GM23338 (cell line): ENCODE measurements around the gene TOLLIP. TPM values are rescaled to one million over a fixed set of nuclear protein-coding genes. Genes with fewer than 3 reads are reported as not detected.

Experiments
- ATAC-seq: fragments of 200-7000 bp; cut with Tn5 transposase; 3 replicates; pipeline ENCODE4 v1.9.1; 2020
- DNase-seq: peaks from one replicate; pipeline ENCODE4 v3.0.0-alpha.2; 2015; ENCODE audit warnings: low spot score
- H2AFZ ChIP-seq: fragments of 200-600 bp; sonication (generic); 2 replicates; pipeline ENCODE4 v1.8.0; 2016; ENCODE audit warnings: antibody characterized with exemption, mild to moderate bottlenecking, moderate library complexity
- H3F3A ChIP-seq: fragments of 200-600 bp; sonication (generic); replicated peaks from 2 replicates; pipeline ENCODE4 v1.8.0; 2017; ENCODE audit warnings: antibody characterized with exemption, mixed run types, low read depth
- H3K27ac ChIP-seq: fragments of 200-600 bp; sonication (generic); 2 replicates; pipeline ENCODE4 v1.6.1; 2016; ENCODE audit warnings: low read depth
- H3K27me3 ChIP-seq: fragments of 200-600 bp; sonication (generic); 2 replicates; pipeline ENCODE4 v1.8.0; 2016; ENCODE audit warnings: mild to moderate bottlenecking, mixed run types, moderate library complexity; ENCODE audit not compliant: insufficient read depth
- H3K36me3 ChIP-seq: fragments of 200-600 bp; sonication (generic); 2 replicates; pipeline ENCODE4 v1.8.0; 2016; ENCODE audit warnings: mild to moderate bottlenecking; ENCODE audit not compliant: insufficient read depth
- H3K4me1 ChIP-seq: fragments of 200-600 bp; sonication (generic); 2 replicates; pipeline ENCODE4 v1.8.0; 2016; ENCODE audit warnings: mild to moderate bottlenecking, moderate library complexity; ENCODE audit not compliant: insufficient read depth
- H3K4me2 ChIP-seq: fragments of 200-600 bp; sonication (generic); 2 replicates; pipeline ENCODE4 v1.7.1; 2017; ENCODE audit warnings: mixed run types
- H3K4me3 ChIP-seq: fragments of 200-600 bp; sonication (generic); 2 replicates; pipeline ENCODE4 v1.6.1; 2016; ENCODE audit warnings: mixed run types
- H3K79me2 ChIP-seq: fragments of 200-600 bp; sonication (generic); replicated peaks from 2 replicates; pipeline ENCODE4 v1.8.0; 2017; ENCODE audit warnings: mild to moderate bottlenecking; ENCODE audit not compliant: insufficient read depth
- H3K9me2 ChIP-seq: fragments of 200-600 bp; sonication (generic); 2 replicates; pipeline ENCODE4 v1.8.0; 2017; ENCODE audit not compliant: insufficient read depth
- H4K20me1 ChIP-seq: fragments of 200-600 bp; sonication (generic); replicated peaks from 2 replicates; pipeline ENCODE4 v1.8.0; 2017; ENCODE audit warnings: mild to moderate bottlenecking; ENCODE audit not compliant: insufficient read depth
- H3K27ac Mint-ChIP-seq: 2 replicates; pipeline ENCODE4 v1.8.0; 2020; ENCODE audit warnings: inconsistent platforms, mild to moderate bottlenecking, moderate library complexity, mixed read lengths
- H3K27me3 Mint-ChIP-seq: 3 replicates; pipeline ENCODE4 v1.8.0; 2022; ENCODE audit warnings: low read depth, mild to moderate bottlenecking, moderate library complexity, mixed read lengths, inconsistent platforms; ENCODE audit not compliant: insufficient read depth, poor library complexity
- H3K36me3 Mint-ChIP-seq: 3 replicates; pipeline ENCODE4 v1.8.0; 2021; ENCODE audit warnings: low read depth, mild to moderate bottlenecking, inconsistent platforms, moderate library complexity, mixed read lengths
- H3K4me1 Mint-ChIP-seq: 3 replicates; pipeline ENCODE4 v1.8.0; 2020; ENCODE audit warnings: mild to moderate bottlenecking, inconsistent platforms, mixed read lengths
- H3K4me3 Mint-ChIP-seq: 3 replicates; pipeline ENCODE4 v1.8.0; 2021; ENCODE audit warnings: moderate library complexity, mild to moderate bottlenecking, inconsistent platforms, mixed read lengths
- H3K9me3 Mint-ChIP-seq: 3 replicates; pipeline ENCODE4 v1.8.0; 2020; ENCODE audit warnings: moderate library complexity, mild to moderate bottlenecking, inconsistent platforms, mixed read lengths
- CTCF ChIP-seq, 2 experiments: fragments of 200-600 bp in 1 of 2; sonication (generic) in 1 of 2; conservative IDR thresholded peaks; 2 replicates each; pipeline versions ENCODE4 v1.5.1 to v1.6.1; 2016 to 2017; ENCODE audit warnings: antibody characterized with exemption in 2 of 2, low read depth in 2 of 2, mild to moderate bottlenecking in 2 of 2, moderate library complexity in 1 of 2
- ETS1 ChIP-seq: IDR thresholded peaks from 2 replicates; pipeline ENCODE4 v1.6.1; 2016; ENCODE audit warnings: antibody characterized with exemption
- EZH2 ChIP-seq: fragments of 200-600 bp; sonication (generic); IDR thresholded peaks from one replicate; pipeline ENCODE4 v1.8.0; 2017; ENCODE audit warnings: antibody characterized with exemption, mild to moderate bottlenecking, low read depth; ENCODE audit not compliant: unreplicated experiment
- EZH2phosphoT487 ChIP-seq: fragments of 200-600 bp; sonication (generic); IDR thresholded peaks from one replicate; pipeline ENCODE4 v1.8.1; 2018; ENCODE audit warnings: antibody characterized with exemption; ENCODE audit not compliant: unreplicated experiment
- JUNB ChIP-seq: IDR thresholded peaks from one replicate; pipeline ENCODE4 v1.6.1; 2016; ENCODE audit warnings: antibody characterized with exemption; ENCODE audit not compliant: unreplicated experiment
- POLR2AphosphoS5 ChIP-seq: IDR thresholded peaks from 2 replicates; pipeline ENCODE4 v1.6.1; 2016; ENCODE audit warnings: antibody characterized with exemption, low read depth
- STAT1 ChIP-seq: IDR thresholded peaks from one replicate; pipeline ENCODE4 v1.6.1; 2016; ENCODE audit warnings: antibody characterized with exemption; ENCODE audit not compliant: unreplicated experiment
- ZNF114 ChIP-seq: fragments of 250-450 bp; sonication (Bioruptor Pico); IDR thresholded peaks from 2 replicates; pipeline ENCODE4 v1.5.0; 2020; ENCODE audit warnings: mild to moderate bottlenecking, moderate library complexity
- ZNF331 ChIP-seq: fragments of 250-450 bp; sonication (Bioruptor Pico); IDR thresholded peaks from 2 replicates; pipeline ENCODE4 v1.5.0; 2020; ENCODE audit warnings: low read depth, mild to moderate bottlenecking, moderate library complexity
- ZNF462 ChIP-seq: fragments of 250-450 bp; sonication (Bioruptor Pico); IDR thresholded peaks from 2 replicates; pipeline ENCODE4 v1.5.0; 2020; ENCODE audit warnings: mild to moderate bottlenecking, moderate library complexity
- polyA plus RNA-seq: library from polyadenylated mRNA; unstranded; fragments of >200 nt; fragmentation: Nextera tagmentation; extraction: Ambion mirVana; gene quantifications from 2 replicates; pipeline ENCODE4 v1.2.1, GENCODE V29; 2016
- total RNA-seq: library from RNA; depleted of rRNA; stranded (reverse); fragments of >200 nt; shearing (Covaris generic); gene quantifications from 2 replicates; pipeline ENCODE4 v1.2.3, GENCODE V29; 2014

The TOLLIP gene
- total and polyA plus RNA-seq, 2 experiments from 2014 or later: 13.5 to 18.0 TPM

GRCh38 chr11:1356007-1356435 lies 46.6 kb upstream of the TOLLIP start:
- peaks cover 3% of the 10 kb centered on the region; the same call in 2 of the 3 replicates for H3K4me1 Mint-ChIP-seq
- H3K79me2 ChIP-seq: no peaks in the 10 kb centered on the region
- TF ChIP-seq ZNF114 (CRISPR knock-in tag): no peak
- TF ChIP-seq EZH2: no peak
- TF ChIP-seq ETS1: no peak
- no peak for TF ChIP-seq STAT1
- no peak for TF ChIP-seq ZNF331 (CRISPR knock-in tag)
- no peak for TF ChIP-seq CTCF (conservative IDR thresholded peaks at IDR 0.05; ENCODE audit: low read depth in 2 of 2)
- TF ChIP-seq JUNB: no peak
- TF ChIP-seq EZH2phosphoT487: no peak
- no peak for TF ChIP-seq POLR2AphosphoS5
- TF ChIP-seq ZNF462: no peak
- no peak overlapping the region for H3K27ac Mint-ChIP-seq
- peaks cover 8% of the 10 kb centered on the region; the same call in 1 of the 3 replicates for H3K9me3 Mint-ChIP-seq
- no peak overlapping the region for H3K4me3 Mint-ChIP-seq
- no peak overlapping the region for H3K4me3 ChIP-seq
- no peaks in the 10 kb centered on the region for H3K36me3 ChIP-seq
- no peaks in the 10 kb centered on the region for H3K4me1 ChIP-seq
- no peaks in the 10 kb centered on the region for H3K9me2 ChIP-seq
- no peak overlapping the region for H3K4me2 ChIP-seq
- ATAC-seq (no peak), DNase-seq (no peak)
- no peak overlapping the region for H3K27ac ChIP-seq
- peaks cover 12% of the 10 kb centered on the region for H3K27me3 Mint-ChIP-seq
- H3F3A ChIP-seq: no peaks in the 10 kb centered on the region
- H3K27me3 ChIP-seq: no peaks in the 10 kb centered on the region
- H3K36me3 Mint-ChIP-seq: no peaks in the 10 kb centered on the region; the same call in 2 of the 3 replicates
- no peaks in the 10 kb centered on the region for H4K20me1 ChIP-seq
- no peak overlapping the region for H2AFZ ChIP-seq
